ENCODE measurements around the gene ZDHHC1.
"Not testable (repeated sequence)": the region's sequence is repeated elsewhere in the genome, so short reads cannot be mapped to it uniquely, and the experiment has no call there.

ZDHHC1 gene

GRCh38 chr16:67383284-67383683, 33.0 kb downstream of the ZDHHC1 start:
- no peak for TF ChIP-seq CTCF (IDR thresholded peaks at IDR 0.05; ENCODE audit: extremely low read depth, insufficient read depth, missing control alignments)
- no peak for DNase-seq (ENCODE audit: low spot score)
- in situ Hi-C loops (cut with MboI; ENCODE audit: low pct_unique_long_range_greater_than_20kb, low sequenced_read_pairs, unreplicated experiment), result no loop called here

GRCh38 chr16:67378642-67379041, 37.6 kb downstream of the ZDHHC1 start:
- in situ Hi-C loops (cut with MboI; ENCODE audit: low pct_unique_long_range_greater_than_20kb, low sequenced_read_pairs, unreplicated experiment), result no loop called here
- TF ChIP-seq CTCF (IDR thresholded peaks at IDR 0.05; ENCODE audit: extremely low read depth, insufficient read depth, missing control alignments), result no peak
- DNase-seq (ENCODE audit: low spot score), result no peak

- DNase-seq (ENCODE audit: low spot score); in situ Hi-C loops (cut with MboI; ENCODE audit: low pct_unique_long_range_greater_than_20kb, low sequenced_read_pairs, unreplicated experiment): not testable (repeated sequence)
Measured at GRCh38 chr16:67376012-67376411, 40.3 kb downstream of the ZDHHC1 start.

GRCh38 chr16:67372664-67373063, 43.6 kb downstream of the ZDHHC1 start:
- in situ Hi-C loops (cut with MboI; ENCODE audit: low pct_unique_long_range_greater_than_20kb, low sequenced_read_pairs, unreplicated experiment), result no loop called here
- no peak for DNase-seq (ENCODE audit: low spot score)

GRCh38 chr16:67370661-67371060, 45.6 kb downstream of the ZDHHC1 start:
- TF ChIP-seq CTCF (IDR thresholded peaks at IDR 0.05; ENCODE audit: extremely low read depth, insufficient read depth, missing control alignments), result no peak
- DNase-seq (ENCODE audit: low spot score), result no peak
- in situ Hi-C loops (cut with MboI; ENCODE audit: low pct_unique_long_range_greater_than_20kb, low sequenced_read_pairs, unreplicated experiment), result no loop called here

More at GRCh38 chr16:67372664-67373063, 43.6 kb downstream of the ZDHHC1 start:
- peak; percentile 33 for TF ChIP-seq CTCF (IDR thresholded peaks at IDR 0.05; ENCODE audit: extremely low read depth, insufficient read depth, missing control alignments)

- TF ChIP-seq CTCF (IDR thresholded peaks at IDR 0.05; ENCODE audit: extremely low read depth, insufficient read depth, missing control alignments), result no peak
- in situ Hi-C loops (cut with MboI; ENCODE audit: low pct_unique_long_range_greater_than_20kb, low sequenced_read_pairs, unreplicated experiment), result no loop called here
- DNase-seq (ENCODE audit: low spot score), result no peak
Measured at GRCh38 chr16:67364600-67365235, 51.6 kb downstream of the ZDHHC1 start.

- no peak for DNase-seq (ENCODE audit: low spot score)
- no peak for TF ChIP-seq CTCF (IDR thresholded peaks at IDR 0.05; ENCODE audit: extremely low read depth, insufficient read depth, missing control alignments)
- in situ Hi-C loops (cut with MboI; ENCODE audit: low pct_unique_long_range_greater_than_20kb, low sequenced_read_pairs, unreplicated experiment), result no loop called here
Measured at GRCh38 chr16:67361038-67361437, 55.2 kb downstream of the ZDHHC1 start.

GRCh38 chr16:67359540-67360269, 56.6 kb downstream of the ZDHHC1 start:
- in situ Hi-C loops (cut with MboI; ENCODE audit: low pct_unique_long_range_greater_than_20kb, low sequenced_read_pairs, unreplicated experiment), result not testable (repeated sequence)

More at GRCh38 chr16:67359540-67360269, 56.6 kb downstream of the ZDHHC1 start:
- DNase-seq (ENCODE audit: low spot score), result not testable (repeated sequence)
